Gastroesophageal sphincter (tissue), 3 donors: ENCODE results near the gene ARHGAP23.

ENCODE experiments used
- POLR2A ChIP-seq, 2 donors: fragments of 450-650 bp; IDR thresholded peaks; one replicate each; pipeline ENCODE4 v1.6.1; 2017; ENCODE audit warnings: antibody characterized with exemption in 2 of 2, mild to moderate bottlenecking in 2 of 2, moderate library complexity in 1 of 2
- POLR2AphosphoS5 ChIP-seq: sonication (generic); formaldehyde crosslinking; IDR thresholded peaks from one replicate; pipeline ENCODE4 v1.6.1; 2017; ENCODE audit warnings: antibody characterized with exemption
- TF ChIP-seq, protein P1 (sequence below), 4 experiments: fragments of 200-600 bp in 2 of 4; fragments of 450-650 bp in 2 of 4; sonication (generic) in 1 of 4; IDR thresholded peaks; one replicate each; pipeline ENCODE4 v1.5.1; 2017 to 2019; ENCODE audit warnings: antibody characterized with exemption in 4 of 4, mild to moderate bottlenecking in 2 of 4, moderate library complexity in 2 of 4

DNA sequence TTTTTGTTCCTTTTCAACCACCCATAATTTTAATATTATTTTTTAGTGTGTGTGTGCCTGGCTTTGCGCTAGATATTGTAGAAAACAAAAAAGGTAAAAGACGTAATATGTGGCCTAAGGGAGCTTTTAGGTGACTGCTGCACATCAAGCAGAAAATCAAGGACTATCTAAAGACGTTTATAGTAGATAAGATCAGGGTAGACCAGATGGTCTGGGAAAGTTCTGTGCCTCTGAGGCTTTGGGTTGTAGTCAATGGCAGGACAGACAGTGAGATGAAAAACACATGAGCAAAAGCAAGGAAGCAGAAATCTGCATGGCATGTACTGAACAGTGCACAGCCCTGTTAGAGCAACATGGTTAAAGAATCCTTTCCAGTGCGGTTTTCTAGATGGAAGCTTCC lies 26.8 kb upstream of the ARHGAP23 start:
- TF ChIP-seq, protein P1, sequence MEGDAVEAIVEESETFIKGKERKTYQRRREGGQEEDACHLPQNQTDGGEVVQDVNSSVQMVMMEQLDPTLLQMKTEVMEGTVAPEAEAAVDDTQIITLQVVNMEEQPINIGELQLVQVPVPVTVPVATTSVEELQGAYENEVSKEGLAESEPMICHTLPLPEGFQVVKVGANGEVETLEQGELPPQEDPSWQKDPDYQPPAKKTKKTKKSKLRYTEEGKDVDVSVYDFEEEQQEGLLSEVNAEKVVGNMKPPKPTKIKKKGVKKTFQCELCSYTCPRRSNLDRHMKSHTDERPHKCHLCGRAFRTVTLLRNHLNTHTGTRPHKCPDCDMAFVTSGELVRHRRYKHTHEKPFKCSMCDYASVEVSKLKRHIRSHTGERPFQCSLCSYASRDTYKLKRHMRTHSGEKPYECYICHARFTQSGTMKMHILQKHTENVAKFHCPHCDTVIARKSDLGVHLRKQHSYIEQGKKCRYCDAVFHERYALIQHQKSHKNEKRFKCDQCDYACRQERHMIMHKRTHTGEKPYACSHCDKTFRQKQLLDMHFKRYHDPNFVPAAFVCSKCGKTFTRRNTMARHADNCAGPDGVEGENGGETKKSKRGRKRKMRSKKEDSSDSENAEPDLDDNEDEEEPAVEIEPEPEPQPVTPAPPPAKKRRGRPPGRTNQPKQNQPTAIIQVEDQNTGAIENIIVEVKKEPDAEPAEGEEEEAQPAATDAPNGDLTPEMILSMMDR (IDR thresholded peaks at IDR 0.05), result no peak
- TF ChIP-seq POLR2AphosphoS5 (no peak), POLR2A (IDR thresholded peaks at IDR 0.05) (no peak)
